ENCODE data around the gene RGS3. TPM values are rescaled to one million over a fixed set of nuclear protein-coding genes. Genes with fewer than 3 reads are reported as not detected.
A peak's percentile ranks its signal among the peaks of the same experiment; 100 is the strongest.

The RGS3 gene
- total and polyA plus RNA-seq, 11 donors: 93.4 to 214 (median 134) TPM

DNA sequence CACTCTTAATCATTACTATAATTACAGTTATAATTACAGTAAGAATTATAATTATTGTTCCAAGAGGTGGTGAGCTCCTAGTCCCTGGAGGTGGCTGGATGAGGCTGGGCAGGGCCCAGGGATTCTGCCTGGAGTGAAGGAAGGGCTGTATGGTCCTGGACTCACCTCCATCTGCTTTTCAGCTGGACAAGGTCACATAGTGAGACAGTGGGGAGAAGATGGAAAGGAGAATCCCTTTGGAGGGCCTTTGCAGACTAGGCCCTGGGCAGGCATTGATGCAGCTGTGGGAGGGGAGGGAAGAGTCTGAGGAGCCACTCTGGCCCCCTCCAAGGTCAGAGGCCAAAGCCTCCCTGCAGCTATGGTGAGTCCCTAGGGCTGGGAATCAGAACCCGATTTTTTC lies 125.4 kb downstream of the RGS3 start:
- H3K36me3 ChIP-seq: peaks cover 0 to 45% (median 24%) of the 10 kb centered on the region in 9 donors
- no peaks in the 10 kb centered on the region for H3K27me3 ChIP-seq
- DNase-seq (no peak), ATAC-seq (no peak)
- H3K27ac ChIP-seq: peak overlapping the region; percentile 44 to 97 (median 82)
- 43 to 59% (median 46%) methylated on average over 1 of the region's 1 CpG for WGBS, 4 donors
- TF ChIP-seq POLR2A (IDR thresholded peaks at IDR 0.05): no peak
- intact Hi-C loops (cut with DNase I): loop anchor here in 7 of 10 donors (2.0 to 10.0 kb wide), 5 partner anchors 42 to 314 kb away; partner anchors contain the start of genes CDC26 (in 2 of the 7) and PRPF4 (in 2 of the 7)
- H3K9me3 ChIP-seq: no peaks in the 10 kb centered on the region
- peaks cover 5 to 94% (median 74%) of the 10 kb centered on the region in 12 donors for H3K4me1 ChIP-seq
- H3K4me3 ChIP-seq: peak overlapping the region in 2 of 12 donors; percentile 8 to 19

DNA sequence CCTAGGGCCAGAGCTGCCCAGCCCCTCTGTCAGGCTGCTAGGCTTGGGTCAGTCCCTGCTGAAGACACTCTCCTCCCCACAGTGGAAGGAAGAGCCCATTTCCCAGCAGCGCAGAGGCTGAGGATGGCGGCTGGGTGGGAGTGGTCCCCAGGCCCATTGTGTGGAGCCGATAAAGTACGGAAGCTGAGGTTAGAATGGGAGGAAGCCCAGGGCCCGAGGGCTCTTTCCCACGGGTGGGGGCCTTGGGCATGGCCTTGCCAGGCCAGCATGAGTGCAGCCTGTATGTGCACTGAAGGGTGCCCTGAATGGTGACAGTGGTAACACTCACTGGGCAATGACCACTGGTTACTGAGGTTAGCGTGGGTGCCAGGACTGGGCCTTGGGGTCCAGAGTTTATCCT lies 125.9 kb downstream of the RGS3 start:
- peak overlapping the region in 3 of 12 donors; percentile 4 to 19 (median 8) for H3K4me3 ChIP-seq
- peak overlapping the region; percentile 44 to 97 (median 82) for H3K27ac ChIP-seq
- intact Hi-C loops (cut with DNase I): loop anchor here in 7 of 10 donors (2.0 to 10.0 kb wide), 5 partner anchors 42 to 315 kb away; partner anchors contain the start of genes CDC26 (in 2 of the 7) and PRPF4 (in 2 of the 7)
- H3K9me3 ChIP-seq: no peaks in the 10 kb centered on the region
- TF ChIP-seq, protein P1, sequence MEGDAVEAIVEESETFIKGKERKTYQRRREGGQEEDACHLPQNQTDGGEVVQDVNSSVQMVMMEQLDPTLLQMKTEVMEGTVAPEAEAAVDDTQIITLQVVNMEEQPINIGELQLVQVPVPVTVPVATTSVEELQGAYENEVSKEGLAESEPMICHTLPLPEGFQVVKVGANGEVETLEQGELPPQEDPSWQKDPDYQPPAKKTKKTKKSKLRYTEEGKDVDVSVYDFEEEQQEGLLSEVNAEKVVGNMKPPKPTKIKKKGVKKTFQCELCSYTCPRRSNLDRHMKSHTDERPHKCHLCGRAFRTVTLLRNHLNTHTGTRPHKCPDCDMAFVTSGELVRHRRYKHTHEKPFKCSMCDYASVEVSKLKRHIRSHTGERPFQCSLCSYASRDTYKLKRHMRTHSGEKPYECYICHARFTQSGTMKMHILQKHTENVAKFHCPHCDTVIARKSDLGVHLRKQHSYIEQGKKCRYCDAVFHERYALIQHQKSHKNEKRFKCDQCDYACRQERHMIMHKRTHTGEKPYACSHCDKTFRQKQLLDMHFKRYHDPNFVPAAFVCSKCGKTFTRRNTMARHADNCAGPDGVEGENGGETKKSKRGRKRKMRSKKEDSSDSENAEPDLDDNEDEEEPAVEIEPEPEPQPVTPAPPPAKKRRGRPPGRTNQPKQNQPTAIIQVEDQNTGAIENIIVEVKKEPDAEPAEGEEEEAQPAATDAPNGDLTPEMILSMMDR (IDR thresholded peaks at IDR 0.05): no peak
- TF ChIP-seq POLR2A (IDR thresholded peaks at IDR 0.05): no peak
- peaks cover 5 to 90% (median 74%) of the 10 kb centered on the region in 12 donors for H3K4me1 ChIP-seq
- 48 to 66% (median 58%) methylated on average over 7 of the region's 7 CpGs for WGBS, 4 donors
- H3K27me3 ChIP-seq: no peaks in the 10 kb centered on the region
- H3K36me3 ChIP-seq: peaks cover 0 to 41% (median 20%) of the 10 kb centered on the region in 9 donors
- DNase-seq (peak; percentile 71 to 76 (median 72)), ATAC-seq (peak in 3 of 4 donors; percentile 1 to 36 (median 16))

DNA sequence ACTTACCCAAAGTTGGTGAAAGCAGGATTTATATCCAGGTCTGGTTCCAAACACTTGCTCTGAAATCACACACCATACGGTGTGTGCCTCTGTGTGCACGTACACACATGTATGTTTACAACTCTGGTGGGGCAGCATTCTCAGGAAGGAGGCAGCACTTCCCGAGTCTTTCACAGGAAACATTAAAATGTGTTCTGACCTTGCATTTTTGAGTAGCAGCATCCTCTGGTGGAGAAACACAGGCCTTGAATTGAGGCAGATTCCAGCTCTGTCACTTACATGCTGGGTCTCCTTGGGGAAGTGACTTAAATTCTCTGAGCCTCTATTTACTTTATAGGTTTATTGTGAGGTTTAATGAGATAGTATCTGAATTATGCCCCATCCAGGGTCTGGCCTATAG lies 126.4 kb downstream of the RGS3 start:
- DNase-seq (peak in 1 of 5 donors; percentile 12), ATAC-seq (no peak)
- peak overlapping the region in 1 of 12 donors; percentile 4 for H3K4me3 ChIP-seq
- peak overlapping the region; percentile 44 to 97 (median 82) for H3K27ac ChIP-seq
- peaks cover 0 to 36% (median 15%) of the 10 kb centered on the region in 9 donors for H3K36me3 ChIP-seq
- no peak for TF ChIP-seq POLR2A (IDR thresholded peaks at IDR 0.05)
- TF ChIP-seq, protein P1 (IDR thresholded peaks at IDR 0.05): peak; percentile 16 to 66 (median 52)
- H3K27me3 ChIP-seq: no peaks in the 10 kb centered on the region
- WGBS, 4 donors: 21 to 35% (median 31%) methylated on average over 3 of the region's 3 CpGs
- intact Hi-C loops (cut with DNase I): loop anchor here in 8 of 10 donors (2.0 to 10.0 kb wide), 7 partner anchors 43 to 315 kb away; partner anchors contain the start of genes CDC26 (in 4 of the 8), PRPF4 (in 4 of the 8), ALAD (in 1 of the 8) and RNF183 (in 1 of the 8)
- no peaks in the 10 kb centered on the region for H3K9me3 ChIP-seq
- peaks cover 5 to 89% (median 73%) of the 10 kb centered on the region in 12 donors for H3K4me1 ChIP-seq

DNA sequence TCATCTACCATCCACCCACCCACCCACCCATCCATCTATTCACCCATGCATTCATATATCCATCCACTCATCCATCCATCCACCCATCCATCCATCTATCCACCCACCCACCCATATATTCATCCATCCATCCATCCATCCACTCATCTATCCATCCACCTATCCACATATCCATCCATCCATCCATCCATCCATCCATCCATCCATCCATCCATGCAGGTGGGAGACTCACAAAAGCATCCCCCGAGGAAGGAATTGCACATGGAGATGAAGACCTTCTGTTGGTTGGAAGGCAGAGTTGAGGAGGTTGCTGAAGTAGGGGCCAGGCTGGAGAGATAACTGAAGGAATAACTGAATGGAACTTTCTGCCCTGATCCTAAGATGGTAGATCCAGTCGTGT lies 126.9 kb downstream of the RGS3 start:
- no peak for DNase-seq
- ATAC-seq: no peak
- Histone ChIP-seq H3K27me3 (no peaks in the 10 kb centered on the region), H3K9me3 (no peaks in the 10 kb centered on the region), H3K4me3 (no peak overlapping the region), H3K4me1 (peaks cover 5 to 89% (median 73%) of the 10 kb centered on the region in 12 donors), H3K36me3 (peaks cover 0 to 32% (median 12%) of the 10 kb centered on the region in 9 donors), H3K27ac (peak overlapping the region in 10 of 12 donors; percentile 33 to 97 (median 84))
- TF ChIP-seq, protein P1 (IDR thresholded peaks at IDR 0.05): no peak
- no peak for TF ChIP-seq POLR2A (IDR thresholded peaks at IDR 0.05)
- 86 to 94% (median 90%) methylated on average over 2 of the region's 2 CpGs for WGBS, 4 donors
- intact Hi-C loops (cut with DNase I): loop anchor here in 5 of 10 donors (2.0 to 10.0 kb wide), 4 partner anchors 144 to 316 kb away; partner anchors contain the start of genes CDC26 (in 2 of the 5), PRPF4 (in 2 of the 5), ALAD (in 1 of the 5) and RNF183 (in 1 of the 5)
